ENCODE results near the gene TGFB3.

DNA sequence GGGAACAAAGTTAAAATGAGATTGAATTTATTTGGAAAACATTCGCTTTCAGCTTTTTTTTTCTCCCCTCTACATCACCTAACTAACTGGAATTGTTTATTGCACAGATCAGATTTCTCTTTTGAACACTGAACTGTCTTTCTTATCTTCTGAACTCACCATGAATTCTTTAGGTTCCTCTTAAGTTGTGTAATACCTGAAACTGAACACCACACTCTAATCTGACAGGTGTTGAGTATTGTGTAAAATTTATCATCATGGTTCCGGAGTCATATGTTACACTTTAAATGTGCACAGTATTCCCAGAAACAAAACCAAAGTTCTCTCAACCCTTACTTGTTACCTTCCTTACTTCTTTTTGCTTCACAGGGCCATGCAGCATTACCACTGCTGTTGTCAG, 66.8 kb downstream of the TGFB3 start:
- TF ChIP-seq, protein P1, sequence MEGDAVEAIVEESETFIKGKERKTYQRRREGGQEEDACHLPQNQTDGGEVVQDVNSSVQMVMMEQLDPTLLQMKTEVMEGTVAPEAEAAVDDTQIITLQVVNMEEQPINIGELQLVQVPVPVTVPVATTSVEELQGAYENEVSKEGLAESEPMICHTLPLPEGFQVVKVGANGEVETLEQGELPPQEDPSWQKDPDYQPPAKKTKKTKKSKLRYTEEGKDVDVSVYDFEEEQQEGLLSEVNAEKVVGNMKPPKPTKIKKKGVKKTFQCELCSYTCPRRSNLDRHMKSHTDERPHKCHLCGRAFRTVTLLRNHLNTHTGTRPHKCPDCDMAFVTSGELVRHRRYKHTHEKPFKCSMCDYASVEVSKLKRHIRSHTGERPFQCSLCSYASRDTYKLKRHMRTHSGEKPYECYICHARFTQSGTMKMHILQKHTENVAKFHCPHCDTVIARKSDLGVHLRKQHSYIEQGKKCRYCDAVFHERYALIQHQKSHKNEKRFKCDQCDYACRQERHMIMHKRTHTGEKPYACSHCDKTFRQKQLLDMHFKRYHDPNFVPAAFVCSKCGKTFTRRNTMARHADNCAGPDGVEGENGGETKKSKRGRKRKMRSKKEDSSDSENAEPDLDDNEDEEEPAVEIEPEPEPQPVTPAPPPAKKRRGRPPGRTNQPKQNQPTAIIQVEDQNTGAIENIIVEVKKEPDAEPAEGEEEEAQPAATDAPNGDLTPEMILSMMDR (IDR thresholded peaks at IDR 0.05): no peak
- TF ChIP-seq EZH2phosphoT487 (IDR thresholded peaks at IDR 0.05) (no peak), EZH2 (IDR thresholded peaks at IDR 0.05) (no peak)

Measured in neural progenitor cell (in vitro differentiated cells).